Mononuclear cell (primary cell): ENCODE measurements around the gene CA14. TPM values are rescaled to one million over a fixed set of nuclear protein-coding genes. Genes with fewer than 3 reads are reported as not detected.
"Not testable (repeated sequence)": the region's sequence is repeated elsewhere in the genome, so short reads cannot be mapped to it uniquely, and the experiment has no call there.

Experiments
- H3K27me3 ChIP-seq: 2 replicates; pipeline ENCODE4 v1.6.0; 2011; ENCODE audit warnings: low read length, control low read depth; ENCODE audit not compliant: insufficient read depth
- H3K4me1 ChIP-seq: 2 replicates; pipeline ENCODE4 v1.5.1; 2011; ENCODE audit warnings: mild to moderate bottlenecking, low read length, control low read depth; ENCODE audit not compliant: insufficient read depth
- H3K4me3 ChIP-seq: 2 replicates; pipeline ENCODE4 v1.5.1; 2011; ENCODE audit warnings: mild to moderate bottlenecking, low read length, moderate library complexity
- H3K9me3 ChIP-seq: 2 replicates; pipeline ENCODE4 v1.5.1; 2011; ENCODE audit warnings: low read depth, mild to moderate bottlenecking, control low read depth, low read length
- total RNA-seq: library from RNA; depleted of rRNA; stranded (reverse); fragments of >200 nt; gene quantifications from one replicate; pipeline ENCODE4 v1.2.3, GENCODE V29; 2012

The CA14 gene
- total RNA-seq, 1 donor: not detected

- Histone ChIP-seq H3K9me3 (no peaks in the 10 kb centered on the region), H3K27me3 (no peaks in the 10 kb centered on the region), H3K4me3 (peak overlapping the region; percentile 97)
Measured at GRCh38 chr1:150233359-150234308, 23.9 kb upstream of the CA14 start.

GRCh38 chr1:150234309-150234565 lies 23.3 kb upstream of the CA14 start:
- Histone ChIP-seq H3K4me3 (peak overlapping the region; percentile 97), H3K27me3 (no peaks in the 10 kb centered on the region), H3K4me1 (peaks cover 25% of the 10 kb centered on the region), H3K9me3 (no peaks in the 10 kb centered on the region)

More at GRCh38 chr1:150233359-150234308, 23.9 kb upstream of the CA14 start:
- H3K4me1 ChIP-seq: peaks cover 25% of the 10 kb centered on the region

- Histone ChIP-seq H3K4me3 (peak overlapping the region; percentile 97), H3K9me3 (no peaks in the 10 kb centered on the region), H3K4me1 (peaks cover 25% of the 10 kb centered on the region), H3K27me3 (no peaks in the 10 kb centered on the region)
Measured at GRCh38 chr1:150234566-150235293, 22.8 kb upstream of the CA14 start.

GRCh38 chr1:150235294-150235851 lies 22.2 kb upstream of the CA14 start:
- peak overlapping the region; percentile 97 for H3K4me3 ChIP-seq

GRCh38 chr1:150235852-150236613 lies 21.5 kb upstream of the CA14 start, which contains the start of gene ANP32E:
ANP32E (minus strand) TSS chr1:150236112; CDS start chr1:150235786, 326 bp downstream.
- Histone ChIP-seq H3K9me3 (no peaks in the 10 kb centered on the region), H3K27me3 (no peaks in the 10 kb centered on the region), H3K4me3 (peak within 1 kb of the TSS; percentile 97), H3K4me1 (peaks cover 25% of the 10 kb centered on the region)

More at GRCh38 chr1:150235294-150235851, 22.2 kb upstream of the CA14 start:
- Histone ChIP-seq H3K9me3 (no peaks in the 10 kb centered on the region), H3K27me3 (no peaks in the 10 kb centered on the region), H3K4me1 (peaks cover 25% of the 10 kb centered on the region)

- peak overlapping the region; percentile 97 for H3K4me3 ChIP-seq
- H3K27me3 ChIP-seq: no peaks in the 10 kb centered on the region
- H3K9me3 ChIP-seq: no peaks in the 10 kb centered on the region
- peaks cover 25% of the 10 kb centered on the region for H3K4me1 ChIP-seq
Measured at GRCh38 chr1:150236614-150237100, 20.9 kb upstream of the CA14 start.

GRCh38 chr1:150237176-150237575 lies 20.4 kb upstream of the CA14 start:
- H3K4me1 ChIP-seq: peaks cover 25% of the 10 kb centered on the region
- not testable (repeated sequence) for H3K9me3 ChIP-seq, H3K27me3 ChIP-seq, H3K4me3 ChIP-seq

- no peaks in the 10 kb centered on the region for H3K9me3 ChIP-seq
- H3K4me1 ChIP-seq: peaks cover 21% of the 10 kb centered on the region
- no peak overlapping the region for H3K4me3 ChIP-seq
- H3K27me3 ChIP-seq: no peaks in the 10 kb centered on the region
Measured at GRCh38 chr1:150237746-150238145, 19.8 kb upstream of the CA14 start.

- no peaks in the 10 kb centered on the region for H3K27me3 ChIP-seq
- H3K9me3 ChIP-seq: no peaks in the 10 kb centered on the region
- no peak overlapping the region for H3K4me3 ChIP-seq
- no peaks in the 10 kb centered on the region for H3K4me1 ChIP-seq
Measured at GRCh38 chr1:150243003-150243402, 14.6 kb upstream of the CA14 start.

GRCh38 chr1:150249936-150250335 lies 7.6 kb upstream of the CA14 start:
- Histone ChIP-seq H3K4me1 (no peaks in the 10 kb centered on the region), H3K4me3 (no peak overlapping the region), H3K27me3 (no peaks in the 10 kb centered on the region), H3K9me3 (no peaks in the 10 kb centered on the region)

GRCh38 chr1:150256198-150256553 lies 1.4 kb upstream of the CA14 start:
- H3K4me1 ChIP-seq: peaks cover 20% of the 10 kb centered on the region
- H3K4me3 ChIP-seq: no peak overlapping the region
- peaks cover 36% of the 10 kb centered on the region for H3K27me3 ChIP-seq
- no peaks in the 10 kb centered on the region for H3K9me3 ChIP-seq

- Histone ChIP-seq H3K27me3 (peaks cover 36% of the 10 kb centered on the region), H3K4me1 (peaks cover 20% of the 10 kb centered on the region), H3K4me3 (no peak overlapping the region), H3K9me3 (no peaks in the 10 kb centered on the region)
Measured at GRCh38 chr1:150256554-150257341, 826 bp upstream of the CA14 start.

GRCh38 chr1:150259217-150259616 lies 1.6 kb downstream of the CA14 start:
- peaks cover 20% of the 10 kb centered on the region for H3K4me1 ChIP-seq
- peaks cover 36% of the 10 kb centered on the region for H3K27me3 ChIP-seq
- no peaks in the 10 kb centered on the region for H3K9me3 ChIP-seq
- no peak overlapping the region for H3K4me3 ChIP-seq
